Naive thymus-derived CD4-positive, alpha-beta T cell (primary cell): ENCODE results near the gene TMEM97. TPM values are rescaled to one million over a fixed set of nuclear protein-coding genes. Genes with fewer than 3 reads are reported as not detected.
A peak's percentile ranks its signal among the peaks of the same experiment; 100 is the strongest.

Source experiments
- ATAC-seq: fragments of 150-1000 bp; cut with Tn5 transposase; 2 replicates; pipeline ENCODE4 v1.10.0; 2021; ENCODE audit warnings: mild to moderate bottlenecking, moderate library complexity
- CTCF ChIA-PET: fragments of 350-600 bp; sonication (Branson Sonifier 250); formaldehyde crosslinking; loops from one replicate; lab custom pipeline; 2021; ENCODE audit warnings: antibody characterized with exemption; lab: Charles Lee
- POLR2A ChIA-PET: fragments of 350-600 bp; sonication (Branson Sonifier 250); formaldehyde crosslinking; loops from one replicate; lab custom pipeline; 2021; ENCODE audit warnings: antibody characterized with exemption, inconsistent platforms; lab: Charles Lee
- DNase-seq, 9 donors: peaks; one replicate each; pipeline versions ENCODE4 v3.0.0 to v3.0.0-alpha.2; 2020 to 2022; ENCODE audit warnings: mixed read lengths in 1 of 9
- H3K27ac ChIP-seq: one replicate; pipeline ENCODE4 v1.7.0; 2013; ENCODE audit warnings: mild to moderate bottlenecking, low read depth, low read length, moderate library complexity
- H3K27me3 ChIP-seq, 2 donors: one replicate each; pipeline ENCODE4 v1.7.0; 2013; ENCODE audit warnings: low read length in 2 of 2, mild to moderate bottlenecking in 2 of 2, moderate library complexity in 2 of 2; ENCODE audit not compliant: control insufficient read depth in 2 of 2, insufficient read depth in 2 of 2
- H3K36me3 ChIP-seq, 3 experiments: 1 replicate in 2 of 3; 2 replicates in 1 of 3; pipeline ENCODE4 v1.7.0; 2013; ENCODE audit warnings: low read length in 3 of 3, mild to moderate bottlenecking in 3 of 3, moderate library complexity in 1 of 3; ENCODE audit not compliant: insufficient read depth in 3 of 3, control insufficient read depth in 2 of 3
- H3K4me1 ChIP-seq, 2 donors: one replicate each; pipeline ENCODE4 v1.7.0; 2013; ENCODE audit warnings: low read length in 2 of 2, mild to moderate bottlenecking in 2 of 2, moderate library complexity in 1 of 2; ENCODE audit not compliant: control insufficient read depth in 2 of 2, insufficient read depth in 2 of 2
- H3K4me3 ChIP-seq: 2 replicates; pipeline ENCODE4 v1.7.0; 2013; ENCODE audit warnings: mild to moderate bottlenecking, low read length
- H3K9me3 ChIP-seq, 3 experiments: 1 replicate in 2 of 3; 2 replicates in 1 of 3; pipeline ENCODE4 v1.7.0; 2013; ENCODE audit warnings: low read length in 3 of 3; ENCODE audit not compliant: control insufficient read depth in 2 of 3
- H3K27ac Mint-ChIP-seq, 9 donors: one replicate each; pipeline ENCODE4 v1.8.0; 2020 to 2022; ENCODE audit warnings: mixed read lengths in 9 of 9, mild to moderate bottlenecking in 8 of 9, moderate library complexity in 5 of 9, inconsistent platforms in 2 of 9
- H3K27me3 Mint-ChIP-seq, 5 donors: one replicate each; pipeline ENCODE4 v1.8.0; 2021 to 2022; ENCODE audit warnings: mixed read lengths in 5 of 5, mild to moderate bottlenecking in 1 of 5
- H3K36me3 Mint-ChIP-seq, 5 donors: one replicate each; pipeline ENCODE4 v1.8.0; 2020 to 2022; ENCODE audit warnings: mixed read lengths in 5 of 5, mild to moderate bottlenecking in 3 of 5, inconsistent platforms in 1 of 5
- H3K4me1 Mint-ChIP-seq, 7 donors: one replicate each; pipeline ENCODE4 v1.8.0; 2020 to 2022; ENCODE audit warnings: mixed read lengths in 7 of 7, mild to moderate bottlenecking in 3 of 7, inconsistent platforms in 1 of 7
- H3K4me3 Mint-ChIP-seq, 10 donors: one replicate each; pipeline ENCODE4 v1.8.0; 2020 to 2022; ENCODE audit warnings: mild to moderate bottlenecking in 10 of 10, mixed read lengths in 10 of 10, moderate library complexity in 6 of 10, inconsistent platforms in 2 of 10
- H3K9me3 Mint-ChIP-seq, 11 donors: one replicate each; pipeline ENCODE4 v1.8.0; 2020 to 2022; ENCODE audit warnings: mixed read lengths in 11 of 11, mild to moderate bottlenecking in 4 of 11, inconsistent platforms in 1 of 11, moderate library complexity in 1 of 11
- intact Hi-C, 2 donors: fragments of 100-400 bp; cut with micrococcal nuclease; formaldehyde crosslinking; loops; one replicate each; pipeline ENCODE4 v1.15.1; 2023
- polyA plus RNA-seq, 2 donors: library from polyadenylated mRNA; unstranded; fragments of 300-500 nt; fragmentation: Illumina TruSeq; gene quantifications; one replicate each; pipeline ENCODE4 v1.2.3, GENCODE V29; 2021
- total RNA-seq, 6 experiments: library from RNA in 5 of 6; stranded (reverse) in 5 of 6; gene quantifications; 1 replicate in 5 of 6; 2 replicates in 1 of 6; pipeline ENCODE4 v1.2.3 and lab custom pipeline; 2021 to 2026

The TMEM97 gene
- total and polyA plus RNA-seq, 7 experiments from 2014 or later: 2.9 to 19.9 (median 6.6) TPM

GRCh38 chr17:28327709-28328108, 8.7 kb downstream of the TMEM97 start:
- H3K4me3 Mint-ChIP-seq: no peak overlapping the region

DNA sequence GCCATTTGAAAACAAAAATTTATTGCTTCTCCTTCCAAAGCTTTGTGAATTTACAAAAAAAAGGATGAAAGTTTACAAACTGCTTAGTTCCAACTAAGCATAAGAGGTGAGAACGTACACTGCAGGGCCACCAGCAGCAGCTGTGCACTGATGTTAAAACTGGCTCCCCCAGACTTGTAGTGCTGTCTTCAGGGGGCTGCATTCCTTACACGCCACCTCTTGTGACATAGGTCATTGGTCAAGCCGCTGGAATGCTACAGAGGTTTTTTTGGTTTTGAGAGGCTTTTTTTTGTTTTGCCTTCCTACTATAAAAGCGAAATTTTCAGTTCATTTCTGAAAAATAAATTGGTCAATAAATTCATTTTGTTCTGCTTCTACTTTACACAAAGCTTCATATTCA, 9.3 kb downstream of the TMEM97 start:
- peak overlapping the region in 1 of 9 donors; percentile 4 for H3K27ac Mint-ChIP-seq
- no peaks in the 10 kb centered on the region for H3K9me3 ChIP-seq
- DNase-seq (no peak), ATAC-seq (no peak)
- H3K27me3 Mint-ChIP-seq: no peaks in the 10 kb centered on the region
- H3K4me1 ChIP-seq: no peaks in the 10 kb centered on the region
- H3K36me3 Mint-ChIP-seq: peaks cover 0 to 27% (median 5%) of the 10 kb centered on the region in 5 donors
- peaks cover 0 to 13% (median 9%) of the 10 kb centered on the region in 7 donors for H3K4me1 Mint-ChIP-seq
- H3K4me3 ChIP-seq: no peak overlapping the region
- CTCF ChIA-PET: interaction anchor here (0.7 kb wide), 1 partner anchor 820 kb away, joined by 3 read pairs; no protein-coding TSS in a partner anchor
- no peaks in the 10 kb centered on the region for H3K27me3 ChIP-seq
- intact Hi-C loops: no loop called here
- POLR2A ChIA-PET: no interaction called here
- no peak overlapping the region for H3K27ac ChIP-seq
- peaks cover 3 to 45% (median 7%) of the 10 kb centered on the region in 3 experiments for H3K36me3 ChIP-seq
- no peak overlapping the region for H3K4me3 Mint-ChIP-seq
- peaks cover 0 to 1% (median 0%) of the 10 kb centered on the region in 11 donors for H3K9me3 Mint-ChIP-seq

More at GRCh38 chr17:28327709-28328108, 8.7 kb downstream of the TMEM97 start:
- ATAC-seq: no peak
- no peak overlapping the region for H3K4me3 ChIP-seq
- H3K27me3 ChIP-seq: no peaks in the 10 kb centered on the region
- peak overlapping the region in 2 of 9 donors; percentile 9 to 32 for H3K27ac Mint-ChIP-seq
- no peak for DNase-seq
- H3K27me3 Mint-ChIP-seq: no peaks in the 10 kb centered on the region
- peaks cover 0 to 13% (median 7%) of the 10 kb centered on the region in 7 donors for H3K4me1 Mint-ChIP-seq
- H3K36me3 ChIP-seq: peaks cover 3 to 45% (median 7%) of the 10 kb centered on the region in 3 experiments
- no peaks in the 10 kb centered on the region for H3K9me3 ChIP-seq
- H3K36me3 Mint-ChIP-seq: peaks cover 0 to 27% (median 5%) of the 10 kb centered on the region in 5 donors
- intact Hi-C loops: no loop called here
- H3K4me1 ChIP-seq: no peaks in the 10 kb centered on the region
- peaks cover 0 to 1% (median 0%) of the 10 kb centered on the region in 11 donors for H3K9me3 Mint-ChIP-seq
- ChIA-PET POLR2A (no interaction called here), CTCF (no interaction called here)
- H3K27ac ChIP-seq: no peak overlapping the region

DNA sequence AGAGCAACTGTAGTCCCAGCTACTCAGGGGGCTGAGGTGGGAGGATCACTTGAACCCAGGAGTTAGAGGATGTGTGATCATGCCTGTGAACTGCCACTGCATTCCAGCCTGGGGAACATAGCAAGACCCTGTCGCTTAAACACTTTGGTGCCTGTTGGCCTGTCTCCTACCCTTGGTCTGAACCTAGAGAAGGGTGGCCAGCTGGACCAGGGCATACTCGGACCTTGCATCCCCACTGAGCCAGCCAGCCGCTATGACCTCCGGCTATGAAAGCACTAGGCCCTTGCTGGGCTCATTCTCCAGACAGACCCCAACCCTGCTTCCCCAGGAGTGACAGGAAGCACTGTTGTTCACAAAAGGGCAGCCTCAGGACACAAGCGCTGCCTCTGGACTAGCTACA, 11.7 kb downstream of the TMEM97 start:
- peak overlapping the region in 1 of 9 donors; percentile 31 for H3K27ac Mint-ChIP-seq
- DNase-seq (no peak), ATAC-seq (no peak)
- peaks cover 0 to 1% (median 0%) of the 10 kb centered on the region in 11 donors for H3K9me3 Mint-ChIP-seq
- intact Hi-C loops: loop anchor here (10.0 kb wide), 2 partner anchors 214 to 314 kb away; partner anchors contain the start of gene BLTP2 (in 1 of the 2)
- H3K4me3 ChIP-seq: no peak overlapping the region
- no peaks in the 10 kb centered on the region for H3K9me3 ChIP-seq
- ChIA-PET CTCF (no interaction called here), POLR2A (no interaction called here)
- no peak overlapping the region for H3K4me3 Mint-ChIP-seq
- no peaks in the 10 kb centered on the region for H3K27me3 ChIP-seq
- H3K36me3 Mint-ChIP-seq: peaks cover 0 to 27% (median 5%) of the 10 kb centered on the region in 5 donors
- H3K4me1 Mint-ChIP-seq: peaks cover 14 to 32% (median 30%) of the 10 kb centered on the region in 7 donors
- H3K27me3 Mint-ChIP-seq: no peaks in the 10 kb centered on the region
- peaks cover 9 to 10% of the 10 kb centered on the region in 2 donors for H3K4me1 ChIP-seq
- H3K36me3 ChIP-seq: peaks cover 3 to 47% (median 7%) of the 10 kb centered on the region in 3 experiments
- H3K27ac ChIP-seq: no peak overlapping the region

GRCh38 chr17:28331891-28332420, 13.0 kb downstream of the TMEM97 start:
- H3K4me3 Mint-ChIP-seq: peak overlapping the region in 3 of 10 donors; percentile 32 to 56 (median 34)

GRCh38 chr17:28333083-28333746, 14.2 kb downstream of the TMEM97 start:
- DNase-seq: no peak
- ChIA-PET POLR2A (interaction anchor here (0.6 to 4.6 kb wide), 3 partner anchors 10 to 24 kb away, joined by 4 to 75 read pairs (median 5); partner anchors contain the start of gene POLDIP2), CTCF (no interaction called here)
- Histone ChIP-seq H3K9me3 (no peaks in the 10 kb centered on the region), H3K27me3 (no peaks in the 10 kb centered on the region), H3K4me1 (peaks cover 16 to 19% of the 10 kb centered on the region in 2 donors), H3K27ac (no peak overlapping the region), H3K36me3 (peaks cover 3 to 40% (median 7%) of the 10 kb centered on the region in 3 experiments), H3K4me3 (no peak overlapping the region)
- peaks cover 0 to 22% (median 3%) of the 10 kb centered on the region in 5 donors for H3K36me3 Mint-ChIP-seq
- intact Hi-C loops: loop anchor here (10.0 kb wide), 2 partner anchors 212 to 312 kb away; partner anchors contain the start of gene BLTP2 (in 1 of the 2)
- H3K4me1 Mint-ChIP-seq: peaks cover 31 to 54% (median 52%) of the 10 kb centered on the region in 7 donors
- no peak for ATAC-seq
- peak overlapping the region in 6 of 10 donors; percentile 27 to 97 (median 93) for H3K4me3 Mint-ChIP-seq
- no peaks in the 10 kb centered on the region for H3K27me3 Mint-ChIP-seq
- H3K9me3 Mint-ChIP-seq: no peaks in the 10 kb centered on the region
- H3K27ac Mint-ChIP-seq: peak overlapping the region in 4 of 9 donors; percentile 59 to 98 (median 97)

More at GRCh38 chr17:28331891-28332420, 13.0 kb downstream of the TMEM97 start:
- no peaks in the 10 kb centered on the region for H3K9me3 ChIP-seq
- DNase-seq: no peak
- intact Hi-C loops: loop anchor here (10.0 kb wide), 2 partner anchors 213 to 313 kb away; partner anchors contain the start of gene BLTP2 (in 1 of the 2)
- ChIA-PET POLR2A (interaction anchor here (4.6 kb wide), 1 partner anchor 25 kb away, joined by 75 read pairs; the partner anchor contains the start of gene POLDIP2), CTCF (no interaction called here)
- Mint-ChIP-seq H3K27me3 (no peaks in the 10 kb centered on the region), H3K27ac (peak overlapping the region in 6 of 9 donors; percentile 5 to 84 (median 52)), H3K36me3 (peaks cover 0 to 27% (median 5%) of the 10 kb centered on the region in 5 donors), H3K4me1 (peaks cover 22 to 42% (median 41%) of the 10 kb centered on the region in 7 donors), H3K9me3 (no peaks in the 10 kb centered on the region)
- H3K27ac ChIP-seq: no peak overlapping the region
- peaks cover 16 to 19% of the 10 kb centered on the region in 2 donors for H3K4me1 ChIP-seq
- H3K36me3 ChIP-seq: peaks cover 3 to 50% (median 7%) of the 10 kb centered on the region in 3 experiments
- H3K4me3 ChIP-seq: no peak overlapping the region
- no peak for ATAC-seq
- H3K27me3 ChIP-seq: no peaks in the 10 kb centered on the region

GRCh38 chr17:28334171-28334570, 15.2 kb downstream of the TMEM97 start:
- H3K4me3 ChIP-seq: peak overlapping the region; percentile 79
- ATAC-seq (no peak), DNase-seq (no peak)
- H3K4me1 ChIP-seq: peaks cover 16 to 19% of the 10 kb centered on the region in 2 donors
- H3K36me3 Mint-ChIP-seq: peaks cover 0 to 15% (median 0%) of the 10 kb centered on the region in 5 donors
- peak overlapping the region; percentile 86 to 99 (median 97) for H3K4me3 Mint-ChIP-seq
- peak overlapping the region; percentile 95 for H3K27ac ChIP-seq
- H3K27me3 Mint-ChIP-seq: no peaks in the 10 kb centered on the region
- no peaks in the 10 kb centered on the region for H3K9me3 ChIP-seq
- CTCF ChIA-PET: no interaction called here
- H3K36me3 ChIP-seq: peaks cover 3 to 32% (median 7%) of the 10 kb centered on the region in 3 experiments
- peaks cover 31 to 61% (median 59%) of the 10 kb centered on the region in 7 donors for H3K4me1 Mint-ChIP-seq
- H3K27me3 ChIP-seq: no peaks in the 10 kb centered on the region
- no peaks in the 10 kb centered on the region for H3K9me3 Mint-ChIP-seq
- intact Hi-C loops: loop anchor here (2.0 to 10.0 kb wide), 6 partner anchors 55 to 395 kb away; partner anchors contain the start of genes BLTP2 (in 1 of the 2), NEK8 (in 1 of the 2), PIGS (in 1 of the 2) and RPL23A (in 1 of the 2)
- POLR2A ChIA-PET: interaction anchor here (2.7 to 4.6 kb wide), 2 partner anchors 23 to 617 kb away, joined by 18 to 75 read pairs; partner anchors contain the start of genes PHF12 and POLDIP2
- H3K27ac Mint-ChIP-seq: peak overlapping the region; percentile 91 to 98 (median 97)
